Measurements from ENCODE around the gene LEMD1.

- no peak for TF ChIP-seq CTCF (conservative IDR thresholded peaks at IDR 0.05)
- no peak for TF ChIP-seq EZH2 (IDR thresholded peaks at IDR 0.05; ENCODE audit: low read depth)
These were observed 51.1 kb downstream of the LEMD1 start for GRCh38 chr1:205370780-205371179.

Measured in PC-9 (cell line).